Kidney (tissue), 14 donors: Measurements from ENCODE around the gene EVI5. TPM values are rescaled to one million over a fixed set of nuclear protein-coding genes. Genes with fewer than 3 reads are reported as not detected.

Source experiments
- DNase-seq, 5 donors: peaks; one replicate each; pipeline ENCODE4 v3.0.0-alpha.2; 2013 to 2020
- FAIRE-seq: peaks from 2 replicates; lab custom pipeline; 2012; peaks lifted over from hg19 to GRCh38; lab: Jason Lieb, UNC
- H3K27ac ChIP-seq, 2 donors: one replicate each; pipeline ENCODE4 v1.7.0; 2013; ENCODE audit warnings: low read depth in 2 of 2, low read length in 2 of 2, inconsistent platforms in 1 of 2
- H3K27me3 ChIP-seq: one replicate; pipeline ENCODE4 v1.7.1; 2013; ENCODE audit warnings: low read length, inconsistent platforms; ENCODE audit not compliant: control insufficient read depth, insufficient read depth
- H3K36me3 ChIP-seq, 3 donors: one replicate each; pipeline versions ENCODE4 v1.7.0 to v1.7.1; 2013; ENCODE audit warnings: low read length in 3 of 3, control low read depth in 1 of 3, inconsistent platforms in 1 of 3; ENCODE audit not compliant: insufficient read depth in 3 of 3, control insufficient read depth in 2 of 3
- H3K4me1 ChIP-seq, 3 donors: one replicate each; pipeline versions ENCODE4 v1.7.0 to v1.7.1; 2013; ENCODE audit warnings: low read length in 3 of 3, inconsistent platforms in 1 of 3, low read depth in 1 of 3; ENCODE audit not compliant: control insufficient read depth in 2 of 3, insufficient read depth in 2 of 3
- H3K4me3 ChIP-seq, 3 donors: one replicate each; pipeline versions ENCODE4 v1.7.0 to v1.8.1; 2013; ENCODE audit warnings: low read length in 3 of 3, control low read depth in 1 of 3, inconsistent platforms in 1 of 3
- H3K9ac ChIP-seq, 3 donors: one replicate each; pipeline versions ENCODE4 v1.7.0 to v1.7.1; 2013; ENCODE audit warnings: low read length in 3 of 3, control low read depth in 1 of 3, inconsistent platforms in 1 of 3
- H3K9me3 ChIP-seq, 3 donors: one replicate each; pipeline versions ENCODE4 v1.7.0 to v1.7.1; 2013; ENCODE audit warnings: low read length in 3 of 3, control low read depth in 1 of 3, inconsistent platforms in 1 of 3; ENCODE audit not compliant: control insufficient read depth in 2 of 3, insufficient read depth in 1 of 3
- CTCF ChIP-seq: IDR thresholded peaks from 3 replicates; pipeline ENCODE4 v1.5.1; 2012; ENCODE audit warnings: mild to moderate bottlenecking, moderate library complexity, borderline replicate concordance; ENCODE audit not compliant: insufficient read depth; ENCODE audit errors: extremely low read depth
- intact Hi-C: fragments of 100-400 bp; cut with DNase I; formaldehyde crosslinking; loops from one replicate; pipeline ENCODE4 v1.11.1; 2022
- polyA plus RNA-seq: library from polyadenylated mRNA; stranded (reverse); fragments of 350-450 nt; fragmentation: Illumina TruSeq; extraction: RNeasy Lipid Tissue Mini Kit (QIAGEN cat#74804); gene quantifications from one replicate; pipeline ENCODE4 v1.2.3, GENCODE V29; 2014; ENCODE audit warnings: low read depth, low replicate concordance; ENCODE audit not compliant: insufficient read depth
- total RNA-seq: library from RNA; stranded (reverse); fragmentation: NEBNext Ultra II Directional; extraction: Animal tissue kit (Norgen Biotek cat#: 25700); gene quantifications from one replicate; pipeline ENCODE4 v1.2.1, GENCODE V29; 2021
- donor health status: control.
- donor health status: control.
- donor health status: control.
- donor health status: control.
- donor health status: control.
- donor health status: DM: yes; HTN: yes; CAD: no.
- donor health status: Normal renal cell carcinoma (clear cell type).

Gene EVI5
- total and polyA plus RNA-seq, 2 donors from 2014 or later, result 3.6 to 36.5 TPM

GRCh38 chr1:92762355-92762754 is 22.6 kb downstream of the EVI5 start:
- FAIRE-seq (no peak), DNase-seq (no peak)
- Histone ChIP-seq H3K27ac (no peak overlapping the region), H3K27me3 (no peaks in the 10 kb centered on the region), H3K4me3 (no peak overlapping the region), H3K4me1 (no peaks in the 10 kb centered on the region), H3K9ac (no peak overlapping the region), H3K36me3 (no peaks in the 10 kb centered on the region), H3K9me3 (no peaks in the 10 kb centered on the region)
- intact Hi-C loops, result no loop called here
- TF ChIP-seq CTCF, result no peak

GRCh38 chr1:92759361-92759760 is 25.5 kb downstream of the EVI5 start:
- Histone ChIP-seq H3K36me3 (no peaks in the 10 kb centered on the region), H3K4me1 (no peaks in the 10 kb centered on the region), H3K9ac (no peak overlapping the region), H3K27me3 (no peaks in the 10 kb centered on the region), H3K27ac (no peak overlapping the region), H3K9me3 (peaks cover 0 to 3% (median 0%) of the 10 kb centered on the region in 3 donors), H3K4me3 (no peak overlapping the region)
- no peak for FAIRE-seq
- intact Hi-C loops, result no loop called here
- DNase-seq, result no peak
- TF ChIP-seq CTCF, result no peak

- Histone ChIP-seq H3K27me3 (no peaks in the 10 kb centered on the region), H3K36me3 (no peaks in the 10 kb centered on the region), H3K9me3 (peaks cover 0 to 4% (median 0%) of the 10 kb centered on the region in 3 donors), H3K4me3 (no peak overlapping the region), H3K27ac (no peak overlapping the region), H3K4me1 (no peaks in the 10 kb centered on the region), H3K9ac (no peak overlapping the region)
- intact Hi-C loops, result no loop called here
- DNase-seq (no peak), FAIRE-seq (no peak)
- no peak for TF ChIP-seq CTCF
Measured at GRCh38 chr1:92756537-92756936, 28.4 kb downstream of the EVI5 start.
